Upper lobe of right lung (tissue), 1 donor: ENCODE data around the gene RNPS1. TPM values are rescaled to one million over a fixed set of nuclear protein-coding genes. Genes with fewer than 3 reads are reported as not detected.

Experiments
- ATAC-seq: fragments of 200-7000 bp; cut with Tn5 transposase; one replicate; pipeline ENCODE4 v1.9.1; 2020; ENCODE audit warnings: mild to moderate bottlenecking, moderate library complexity
- DNase-seq: peaks from one replicate; pipeline ENCODE4 v3.0.0-alpha.2; 2020
- H3K27ac ChIP-seq: fragments of 200-600 bp; one replicate; pipeline ENCODE4 v1.8.0; 2022
- H3K27me3 ChIP-seq: fragments of 200-600 bp; one replicate; pipeline ENCODE4 v1.8.0; 2022; ENCODE audit warnings: mild to moderate bottlenecking
- H3K36me3 ChIP-seq: fragments of 200-600 bp; one replicate; pipeline ENCODE4 v1.8.0; 2022
- H3K4me1 ChIP-seq: fragments of 200-600 bp; one replicate; pipeline ENCODE4 v1.8.0; 2022
- H3K4me3 ChIP-seq: fragments of 200-600 bp; one replicate; pipeline ENCODE4 v1.8.0; 2022; ENCODE audit warnings: mild to moderate bottlenecking
- H3K9me3 ChIP-seq: fragments of 200-600 bp; one replicate; pipeline ENCODE4 v1.8.0; 2022
- intact Hi-C: fragments of 100-400 bp; cut with DNase I; formaldehyde crosslinking; loops from one replicate; pipeline ENCODE4 v1.11.0; 2022
- total RNA-seq: library from RNA; stranded (reverse); fragmentation: NEBNext Ultra II Directional; extraction: Animal tissue kit (Norgen Biotek cat#: 25700); gene quantifications from one replicate; pipeline ENCODE4 v1.2.1, GENCODE V29; 2021
- TF ChIP-seq, protein P1 (sequence below): fragments of 200-600 bp; IDR thresholded peaks from one replicate; pipeline ENCODE4 v1.8.0; 2022; ENCODE audit warnings: antibody characterized with exemption
- donor health status: DM: no; HTN: yes; CAD: no; lungs with severe emphysema.

The RNPS1 gene
- total RNA-seq, 1 donor from 2014 or later, result 116 TPM

DNA sequence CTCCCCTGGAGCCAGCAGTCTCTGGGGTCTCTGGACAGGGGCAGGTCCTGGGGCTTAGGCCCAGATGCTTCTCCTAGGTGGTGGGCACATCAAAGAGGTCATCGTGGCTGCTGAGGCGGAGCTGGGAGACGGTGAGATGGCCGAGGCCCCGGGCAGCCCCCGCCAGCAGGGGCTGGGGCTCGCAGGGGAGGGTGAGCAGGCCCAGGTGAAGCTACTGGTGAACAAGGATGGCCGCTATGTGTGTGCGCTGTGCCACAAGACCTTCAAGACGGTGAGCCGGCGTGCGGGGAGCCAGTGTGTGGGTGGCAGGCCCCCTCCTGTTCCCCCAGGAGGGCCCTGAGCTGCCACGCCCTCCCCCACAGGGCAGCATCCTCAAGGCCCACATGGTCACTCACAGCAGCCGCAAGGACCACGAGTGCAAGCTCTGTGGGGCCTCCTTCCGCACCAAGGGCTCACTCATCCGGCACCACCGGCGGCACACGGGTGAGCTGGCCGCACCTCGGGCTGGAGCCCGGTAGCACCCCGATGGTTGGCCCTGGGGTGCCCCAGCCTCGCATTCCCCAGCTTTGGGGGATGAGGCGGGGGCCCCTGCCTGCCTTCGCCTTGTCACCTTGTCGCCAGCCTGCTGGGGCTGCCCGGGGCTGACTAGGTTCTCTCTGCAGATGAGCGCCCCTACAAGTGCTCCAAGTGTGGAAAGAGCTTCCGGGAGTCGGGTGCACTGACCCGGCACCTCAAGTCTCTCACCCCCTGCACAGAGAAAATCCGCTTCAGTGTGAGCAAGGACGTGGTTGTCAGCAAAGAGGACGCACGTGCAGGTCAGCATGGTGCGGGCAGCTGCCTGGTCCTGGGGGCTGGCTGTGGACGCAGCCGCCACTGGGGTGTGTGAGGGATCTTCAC lies 35.6 kb downstream of the RNPS1 start:
- Histone ChIP-seq H3K36me3 (peaks cover 69% of the 10 kb centered on the region), H3K4me3 (no peak overlapping the region), H3K27ac (no peak overlapping the region), H3K27me3 (peaks cover 18% of the 10 kb centered on the region), H3K4me1 (peaks cover 13% of the 10 kb centered on the region), H3K9me3 (no peaks in the 10 kb centered on the region)
- intact Hi-C loops, result no loop called here
- TF ChIP-seq, protein P1, sequence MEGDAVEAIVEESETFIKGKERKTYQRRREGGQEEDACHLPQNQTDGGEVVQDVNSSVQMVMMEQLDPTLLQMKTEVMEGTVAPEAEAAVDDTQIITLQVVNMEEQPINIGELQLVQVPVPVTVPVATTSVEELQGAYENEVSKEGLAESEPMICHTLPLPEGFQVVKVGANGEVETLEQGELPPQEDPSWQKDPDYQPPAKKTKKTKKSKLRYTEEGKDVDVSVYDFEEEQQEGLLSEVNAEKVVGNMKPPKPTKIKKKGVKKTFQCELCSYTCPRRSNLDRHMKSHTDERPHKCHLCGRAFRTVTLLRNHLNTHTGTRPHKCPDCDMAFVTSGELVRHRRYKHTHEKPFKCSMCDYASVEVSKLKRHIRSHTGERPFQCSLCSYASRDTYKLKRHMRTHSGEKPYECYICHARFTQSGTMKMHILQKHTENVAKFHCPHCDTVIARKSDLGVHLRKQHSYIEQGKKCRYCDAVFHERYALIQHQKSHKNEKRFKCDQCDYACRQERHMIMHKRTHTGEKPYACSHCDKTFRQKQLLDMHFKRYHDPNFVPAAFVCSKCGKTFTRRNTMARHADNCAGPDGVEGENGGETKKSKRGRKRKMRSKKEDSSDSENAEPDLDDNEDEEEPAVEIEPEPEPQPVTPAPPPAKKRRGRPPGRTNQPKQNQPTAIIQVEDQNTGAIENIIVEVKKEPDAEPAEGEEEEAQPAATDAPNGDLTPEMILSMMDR, result no peak
- ATAC-seq, result no peak
- DNase-seq, result no peak

DNA sequence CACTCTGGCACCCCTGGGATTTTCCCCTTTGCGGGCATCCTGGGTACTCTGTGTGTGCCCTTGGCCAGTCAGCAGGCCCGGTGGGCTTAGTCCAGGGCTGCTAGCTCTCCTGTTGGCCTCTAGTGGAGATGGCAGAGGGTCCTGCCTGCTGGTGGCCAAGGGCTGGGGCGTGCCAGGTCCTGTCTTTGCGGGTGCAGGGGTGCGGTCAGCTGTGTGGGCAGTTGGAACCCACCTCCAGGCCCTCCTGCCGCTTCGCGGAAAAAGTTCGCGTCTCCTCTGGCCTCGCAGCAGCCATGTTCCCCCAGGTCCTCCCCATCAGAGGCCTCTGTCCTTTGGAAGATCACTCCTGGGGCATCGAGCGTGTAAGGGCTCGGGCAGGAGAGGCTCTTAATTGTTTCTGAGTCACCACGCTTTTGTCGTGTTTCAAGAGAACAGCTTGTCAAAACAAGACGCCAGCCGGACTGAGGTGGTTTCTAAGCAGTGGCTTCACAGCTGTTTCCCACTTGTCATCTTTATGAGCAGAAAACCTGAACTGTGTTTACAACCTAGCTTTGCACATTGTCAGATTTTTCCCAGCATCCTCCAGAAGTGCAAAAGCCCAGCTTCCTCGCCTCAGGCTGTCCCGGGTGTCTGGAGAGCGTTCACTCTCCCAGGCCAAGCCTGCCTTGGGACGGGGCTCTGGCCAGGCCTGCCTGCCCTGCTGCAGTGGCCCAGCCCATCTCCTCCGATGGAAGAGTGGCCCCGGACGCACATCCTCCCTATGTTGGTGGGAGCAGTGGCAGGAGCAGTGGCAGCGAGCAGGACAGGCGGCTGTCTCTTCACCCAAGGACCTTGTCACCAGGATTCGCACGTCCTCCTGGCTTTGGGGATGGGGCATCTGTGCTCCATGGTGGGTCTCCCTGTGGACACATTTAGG lies 36.7 kb downstream of the RNPS1 start:
- ATAC-seq (no peak), DNase-seq (no peak)
- intact Hi-C loops, result no loop called here

DNA sequence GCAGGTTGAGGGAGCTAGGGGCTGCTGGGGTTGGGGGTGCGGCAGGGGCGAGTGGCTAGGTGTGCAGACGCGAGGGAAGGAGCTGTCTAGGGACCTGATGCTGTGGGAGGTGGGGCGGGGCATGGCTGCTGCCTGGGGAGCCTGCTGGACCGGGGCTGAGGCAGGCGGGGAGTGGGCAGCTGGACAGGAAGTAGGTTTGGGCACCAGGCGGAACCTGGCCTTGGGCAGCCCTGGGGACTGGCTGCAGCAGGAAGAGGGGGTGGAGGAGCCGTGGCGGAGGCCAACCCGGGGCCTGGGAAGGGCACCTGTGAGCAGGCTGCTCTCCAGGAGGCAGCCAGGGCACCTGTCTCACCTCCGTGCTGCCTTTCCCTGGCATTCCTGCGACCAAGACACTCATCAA lies 37.5 kb downstream of the RNPS1 start:
- H3K4me1 ChIP-seq, result peaks cover 6% of the 10 kb centered on the region
- DNase-seq (no peak), ATAC-seq (no peak)
- H3K27me3 ChIP-seq, result no peaks in the 10 kb centered on the region
- TF ChIP-seq, protein P1, result no peak
- intact Hi-C loops, result no loop called here
- no peaks in the 10 kb centered on the region for H3K9me3 ChIP-seq
- H3K4me3 ChIP-seq, result no peak overlapping the region
- H3K27ac ChIP-seq, result no peak overlapping the region
- peaks cover 65% of the 10 kb centered on the region for H3K36me3 ChIP-seq

More for the DNA sequence above, 36.7 kb downstream of the RNPS1 start:
- Histone ChIP-seq H3K4me1 (peaks cover 3% of the 10 kb centered on the region), H3K4me3 (no peak overlapping the region), H3K36me3 (peaks cover 69% of the 10 kb centered on the region), H3K9me3 (no peaks in the 10 kb centered on the region), H3K27me3 (peaks cover 7% of the 10 kb centered on the region), H3K27ac (no peak overlapping the region)
- TF ChIP-seq, protein P1, result no peak

DNA sequence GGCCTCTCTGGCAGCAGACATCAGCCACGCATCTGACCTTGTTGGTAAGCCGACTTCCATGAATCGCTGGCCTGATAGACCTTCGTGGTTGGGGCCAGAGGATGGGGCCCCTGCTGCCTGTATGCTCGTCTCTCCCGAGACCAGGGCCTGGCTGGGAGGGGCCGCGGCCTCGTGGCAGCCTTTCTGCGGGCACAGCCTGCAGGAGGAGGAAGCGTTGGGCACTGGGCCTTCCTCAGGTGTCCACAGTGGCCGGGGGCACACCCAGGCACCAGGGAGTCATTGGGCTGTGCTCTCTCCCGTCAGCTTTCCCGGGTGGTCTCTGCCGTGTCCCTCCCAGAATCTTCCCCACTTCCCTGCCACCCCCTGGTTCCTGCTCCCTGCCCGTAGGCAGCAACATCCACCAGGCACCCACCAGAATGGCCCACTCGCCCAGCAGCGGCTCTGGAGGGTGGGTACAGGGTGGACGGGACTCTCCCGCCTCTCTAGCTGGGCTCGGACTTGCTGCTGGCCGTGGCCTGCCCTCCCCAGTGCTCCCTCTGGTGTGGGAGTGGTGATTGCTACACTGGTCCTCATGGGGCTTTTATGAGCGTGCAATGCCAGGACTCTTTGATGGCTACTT lies 38.2 kb downstream of the RNPS1 start:
- H3K4me1 ChIP-seq, result peaks cover 12% of the 10 kb centered on the region
- H3K27ac ChIP-seq, result no peak overlapping the region
- no peaks in the 10 kb centered on the region for H3K9me3 ChIP-seq
- ATAC-seq (no peak), DNase-seq (no peak)
- no peaks in the 10 kb centered on the region for H3K27me3 ChIP-seq
- H3K36me3 ChIP-seq, result peaks cover 59% of the 10 kb centered on the region
- H3K4me3 ChIP-seq, result no peak overlapping the region
- intact Hi-C loops, result no loop called here
- TF ChIP-seq, protein P1, result no peak

DNA sequence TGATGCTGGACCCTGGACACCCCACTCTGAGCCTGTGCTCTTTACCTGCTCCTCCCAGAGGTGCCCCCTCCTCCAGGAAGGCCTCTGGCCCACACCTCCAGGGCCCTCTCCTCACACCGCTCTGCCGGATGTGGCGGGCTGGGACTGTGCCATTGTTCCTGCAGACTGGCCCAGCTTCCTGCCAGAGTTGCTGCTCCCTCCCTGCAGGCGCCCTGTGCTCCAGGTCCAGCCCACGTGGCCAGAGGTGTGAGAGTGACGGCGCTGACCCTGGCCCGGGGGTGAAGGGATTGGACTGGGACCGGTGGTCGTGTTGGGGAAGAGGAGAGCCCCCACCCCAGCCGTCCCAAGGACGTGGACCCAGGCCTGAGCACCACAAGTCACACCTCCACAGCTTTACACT lies 38.8 kb downstream of the RNPS1 start:
- intact Hi-C loops, result no loop called here
- DNase-seq, result no peak
- H3K36me3 ChIP-seq, result peaks cover 52% of the 10 kb centered on the region

More for the DNA sequence above, 38.8 kb downstream of the RNPS1 start:
- Histone ChIP-seq H3K27me3 (no peaks in the 10 kb centered on the region), H3K4me1 (peaks cover 19% of the 10 kb centered on the region), H3K4me3 (no peak overlapping the region), H3K9me3 (no peaks in the 10 kb centered on the region), H3K27ac (no peak overlapping the region)
- no peak for ATAC-seq
- TF ChIP-seq, protein P1, result no peak
